CD4-positive, alpha-beta T cell treated with Interleukin-10 for 1 hour (primary cell): ENCODE measurements around the gene ELOVL3.

Source experiments
- DNase-seq: peaks from one replicate; pipeline ENCODE4 v3.0.0-alpha.2; 2020

The ELOVL3 gene

DNA sequence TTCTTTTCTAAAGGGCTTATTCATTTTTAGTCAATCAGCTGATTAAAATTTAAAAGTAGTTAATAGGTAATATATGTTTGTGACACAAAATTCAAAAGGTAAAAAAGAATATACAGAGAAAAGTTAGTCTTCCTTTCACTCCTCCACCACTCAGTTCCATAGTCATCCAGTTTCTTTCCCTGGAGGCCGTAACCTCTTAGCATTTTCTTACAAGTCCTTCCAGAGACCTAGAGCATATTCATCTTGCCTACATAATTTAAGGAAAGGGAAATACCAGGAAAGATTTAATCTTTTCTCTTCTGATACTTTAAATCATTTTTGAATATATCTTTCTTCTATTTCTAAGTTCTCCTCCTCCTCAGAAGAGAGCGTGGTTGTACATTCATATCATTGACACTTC lies 29.3 kb downstream of the ELOVL3 start:
- DNase-seq: no peak

DNA sequence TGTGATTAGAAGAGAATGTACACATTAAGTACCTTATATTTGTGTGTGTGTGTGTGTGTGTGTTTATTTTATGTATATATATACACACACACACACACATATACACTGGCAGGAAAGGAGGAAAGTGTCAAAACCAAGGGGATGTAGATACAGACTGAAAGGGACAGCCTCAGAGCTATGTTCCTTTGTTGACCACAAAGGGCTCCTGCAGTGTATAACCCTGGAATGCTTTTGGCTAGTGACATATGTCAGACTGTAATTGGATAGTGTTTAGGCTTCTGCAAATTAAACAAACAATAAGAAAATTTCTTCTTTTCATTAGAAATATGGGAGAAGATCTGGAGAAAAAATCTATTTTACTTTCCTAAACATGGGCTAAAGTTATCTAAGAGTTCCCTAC lies 35.1 kb downstream of the ELOVL3 start:
- no peak for DNase-seq

DNA sequence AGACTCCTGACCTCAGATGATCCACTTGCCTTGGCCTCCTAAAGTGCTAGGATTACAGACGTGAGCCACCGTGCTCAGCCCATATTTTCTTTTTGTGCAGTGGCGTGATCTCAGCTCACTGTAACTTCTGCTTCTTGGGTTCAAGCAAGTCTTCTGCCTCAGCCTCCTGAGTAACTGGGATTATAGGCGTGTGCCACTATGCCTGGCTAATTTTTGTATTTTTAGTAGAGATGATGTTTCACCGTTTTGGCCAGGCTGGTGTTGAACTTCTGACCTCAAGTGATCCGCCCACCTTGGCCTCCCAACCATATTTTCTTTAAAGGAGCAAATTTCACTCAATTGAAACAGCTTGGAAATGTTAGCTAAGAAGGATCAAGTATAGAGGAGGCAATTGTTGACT lies 35.7 kb downstream of the ELOVL3 start:
- no peak for DNase-seq

DNA sequence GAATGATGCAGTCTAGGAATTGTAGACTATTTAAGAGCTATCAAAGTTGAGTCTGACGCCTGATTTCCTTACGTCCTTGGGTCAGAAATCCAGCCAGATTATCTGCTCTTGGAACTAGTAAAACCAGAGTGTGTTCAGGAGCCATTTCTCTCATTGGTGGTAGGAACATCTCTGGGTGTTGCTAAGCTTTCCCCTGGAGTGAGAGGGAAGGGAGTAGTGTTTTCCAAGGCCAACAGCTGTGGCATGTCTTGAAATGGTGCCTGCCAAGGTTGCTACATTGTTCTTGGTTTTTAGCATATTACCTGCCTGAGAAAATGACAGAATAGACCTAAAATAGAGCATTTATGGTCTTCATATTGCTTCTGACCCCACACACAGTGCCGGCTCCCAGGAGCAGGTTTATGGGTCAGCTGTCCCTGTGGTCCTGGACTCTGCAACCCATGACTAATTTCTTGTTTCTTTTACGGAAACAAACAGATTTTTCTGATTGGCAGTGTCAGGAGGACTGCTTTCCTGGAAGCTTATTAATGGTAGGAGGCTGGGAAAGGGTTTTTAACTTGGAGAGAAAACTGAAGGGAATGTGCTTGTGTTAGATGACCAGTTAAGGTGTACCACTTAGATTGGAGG lies 36.8 kb downstream of the ELOVL3 start:
- no peak for DNase-seq

DNA sequence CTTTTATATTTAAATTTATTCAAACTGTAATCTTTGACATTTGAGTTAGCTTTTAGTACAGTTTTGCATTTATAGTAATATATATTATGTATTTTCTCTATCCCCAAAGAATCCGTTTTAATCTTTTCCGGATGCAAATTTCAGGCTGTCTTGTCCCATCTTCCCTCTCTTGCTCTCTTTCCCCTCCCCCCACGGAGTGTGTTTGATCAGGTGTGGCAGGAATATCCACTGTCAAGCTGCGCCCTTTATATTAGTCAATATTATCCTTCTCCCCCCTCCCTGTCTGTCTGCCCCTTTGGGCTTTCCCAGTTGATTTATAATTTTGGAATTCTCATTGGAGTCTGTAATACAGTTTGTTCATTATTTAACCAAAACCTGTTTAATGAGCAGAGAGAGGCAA lies 38.3 kb downstream of the ELOVL3 start:
- DNase-seq: no peak

DNA sequence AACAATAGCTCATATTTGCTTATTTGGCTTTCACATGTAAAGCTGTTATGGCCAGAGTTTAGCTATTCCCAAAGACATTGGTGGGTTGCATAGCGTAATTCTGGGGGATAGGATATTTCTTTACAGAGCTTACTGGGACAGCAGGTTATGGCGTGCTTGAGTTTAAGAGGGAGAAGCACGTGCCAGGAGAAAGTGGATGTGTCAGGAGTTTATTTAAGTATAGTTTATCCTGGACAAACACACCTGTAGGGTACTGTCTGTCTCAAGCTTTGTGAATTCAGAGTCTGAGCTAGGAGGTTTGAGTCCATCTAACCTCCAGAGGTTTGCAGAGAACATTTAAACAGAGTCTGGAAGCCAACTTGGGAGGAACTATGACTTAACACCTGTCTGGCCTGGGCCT lies 40.6 kb downstream of the ELOVL3 start:
- DNase-seq: no peak

DNA sequence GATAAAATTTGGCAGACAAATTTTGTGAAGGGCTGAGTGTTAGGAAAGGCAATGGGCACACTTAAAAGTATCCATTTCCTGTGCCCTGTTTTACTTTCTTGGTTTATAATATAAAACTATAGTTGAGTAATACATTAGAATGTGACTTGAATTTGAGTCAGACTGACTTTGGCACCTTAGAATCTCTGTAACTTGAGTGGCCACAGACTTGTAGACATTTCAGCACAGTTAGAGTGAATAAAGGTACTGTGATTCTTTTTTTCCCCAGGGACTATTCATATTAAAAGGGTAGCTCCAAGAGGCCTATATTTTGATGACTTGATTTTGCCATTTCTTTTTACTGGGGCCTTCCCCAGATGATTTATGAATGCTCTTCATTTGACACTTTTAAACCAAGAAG lies 41.6 kb downstream of the ELOVL3 start:
- DNase-seq: no peak

DNA sequence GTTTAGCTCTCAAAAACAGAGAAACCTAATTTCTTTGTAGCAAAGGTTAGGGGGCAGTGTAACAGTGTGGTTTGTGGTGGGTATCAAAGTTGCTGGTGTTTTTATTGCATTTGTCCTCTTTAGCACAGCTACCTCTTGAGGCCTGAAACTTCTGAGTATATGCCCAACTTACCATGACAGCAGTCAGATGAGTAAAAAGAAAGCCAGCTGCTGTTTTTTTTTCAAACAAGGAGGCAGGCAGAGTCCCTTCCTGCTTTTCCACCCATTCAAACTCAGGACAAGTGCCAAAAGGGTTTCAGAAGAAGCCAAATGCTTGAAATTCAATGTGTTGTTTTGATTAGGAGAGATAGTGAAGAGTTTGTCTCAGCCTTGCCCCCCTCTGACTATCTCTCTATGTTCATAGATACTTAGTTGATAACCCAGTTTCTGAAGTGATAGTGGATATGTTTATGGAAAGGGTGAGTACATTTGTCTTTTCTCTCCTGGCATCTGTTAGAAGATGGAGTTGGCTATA lies 42.3 kb downstream of the ELOVL3 start:
- DNase-seq: no peak

DNA sequence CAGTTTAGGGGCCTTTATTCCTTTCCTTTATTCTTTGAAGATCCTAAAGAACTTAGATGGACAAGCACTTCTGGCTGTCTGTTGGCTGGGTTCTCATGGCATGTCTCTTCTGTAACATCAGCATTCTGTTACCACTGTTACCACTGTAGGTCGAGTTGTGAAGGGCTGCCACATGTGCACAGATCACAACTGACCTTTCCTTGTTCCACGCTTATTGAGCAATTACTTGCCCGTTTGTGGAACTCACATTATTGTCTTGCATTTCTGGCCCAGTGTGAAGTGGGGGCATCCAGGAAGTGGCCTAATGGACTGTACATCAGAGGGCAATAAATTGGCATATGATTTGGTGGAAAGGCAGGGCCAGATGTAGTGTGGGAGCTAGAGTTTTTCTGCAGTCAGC lies 42.9 kb downstream of the ELOVL3 start:
- DNase-seq: no peak

DNA sequence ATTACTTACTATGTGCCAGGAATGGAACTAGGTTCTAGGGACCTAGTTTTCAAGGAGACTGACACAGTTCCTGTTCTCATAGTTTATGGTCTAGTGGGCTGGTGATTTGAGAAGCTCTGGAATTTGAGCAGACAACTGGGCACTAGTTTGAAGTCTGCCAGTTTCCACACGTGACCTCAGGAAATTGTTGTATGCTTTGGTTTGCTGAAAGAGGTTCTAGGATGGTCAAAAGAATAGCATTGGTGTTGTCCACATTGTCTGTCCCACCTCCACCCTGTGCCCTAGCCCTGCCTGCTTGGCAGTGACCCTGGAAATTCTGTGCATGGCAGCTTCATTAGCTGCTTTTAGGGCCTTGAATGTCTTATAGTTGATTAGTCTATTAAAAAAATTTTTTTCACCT lies 48.0 kb downstream of the ELOVL3 start:
- DNase-seq: no peak

DNA sequence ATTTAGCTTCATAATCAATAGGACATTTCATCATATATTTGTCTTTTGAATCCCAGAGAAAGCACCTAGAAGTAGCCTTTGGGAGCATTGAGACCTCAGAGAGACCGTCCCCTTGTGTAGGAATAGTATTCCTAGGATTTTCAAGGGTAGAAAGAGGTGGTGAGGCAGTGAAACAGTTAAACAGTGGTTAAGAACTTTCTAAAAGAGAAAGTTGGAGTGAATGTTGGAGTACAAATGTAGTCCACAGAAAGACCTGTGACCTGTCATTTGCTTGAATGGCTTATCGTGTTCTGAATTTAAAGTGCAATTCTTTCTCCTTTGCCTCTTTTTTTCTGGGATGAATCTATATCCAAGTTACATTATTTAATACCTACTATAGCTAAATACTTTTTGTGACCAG lies 49.2 kb downstream of the ELOVL3 start:
- no peak for DNase-seq

DNA sequence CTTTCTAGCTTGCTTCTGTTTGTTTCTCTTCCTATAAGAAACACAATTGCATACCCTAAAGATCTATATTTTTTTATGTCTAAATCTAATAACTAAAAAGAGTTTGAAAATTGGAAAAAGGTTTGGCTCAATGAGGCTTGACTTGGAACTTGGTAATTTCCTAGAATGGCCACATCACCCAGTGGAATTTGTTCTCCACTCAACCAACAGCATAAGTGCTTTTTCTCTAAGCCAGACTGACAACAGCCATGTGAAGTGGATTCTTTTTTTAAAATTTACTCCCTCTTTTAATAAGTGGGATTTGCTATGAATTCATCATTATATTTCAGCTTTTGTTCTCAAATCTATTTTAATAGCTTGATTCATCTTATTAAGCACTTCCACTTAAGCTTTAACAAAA lies 53.0 kb downstream of the ELOVL3 start:
- no peak for DNase-seq
